HepG2 (cell line): Measurements from ENCODE around the gene SCP2.

ENCODE experiments used
- HOXA9 ChIP-seq: sonication (generic); formaldehyde crosslinking; IDR thresholded peaks from 2 replicates; pipeline ENCODE4 v1.8.1; 2022; ENCODE audit warnings: missing genetic modification reagents, mild to moderate bottlenecking, moderate library complexity, borderline replicate concordance
- ZNF670 ChIP-seq: sonication (generic); formaldehyde crosslinking; IDR thresholded peaks from 2 replicates; pipeline ENCODE4 v1.8.0; 2022; ENCODE audit warnings: mild to moderate bottlenecking, missing genetic modification reagents, borderline replicate concordance

DNA sequence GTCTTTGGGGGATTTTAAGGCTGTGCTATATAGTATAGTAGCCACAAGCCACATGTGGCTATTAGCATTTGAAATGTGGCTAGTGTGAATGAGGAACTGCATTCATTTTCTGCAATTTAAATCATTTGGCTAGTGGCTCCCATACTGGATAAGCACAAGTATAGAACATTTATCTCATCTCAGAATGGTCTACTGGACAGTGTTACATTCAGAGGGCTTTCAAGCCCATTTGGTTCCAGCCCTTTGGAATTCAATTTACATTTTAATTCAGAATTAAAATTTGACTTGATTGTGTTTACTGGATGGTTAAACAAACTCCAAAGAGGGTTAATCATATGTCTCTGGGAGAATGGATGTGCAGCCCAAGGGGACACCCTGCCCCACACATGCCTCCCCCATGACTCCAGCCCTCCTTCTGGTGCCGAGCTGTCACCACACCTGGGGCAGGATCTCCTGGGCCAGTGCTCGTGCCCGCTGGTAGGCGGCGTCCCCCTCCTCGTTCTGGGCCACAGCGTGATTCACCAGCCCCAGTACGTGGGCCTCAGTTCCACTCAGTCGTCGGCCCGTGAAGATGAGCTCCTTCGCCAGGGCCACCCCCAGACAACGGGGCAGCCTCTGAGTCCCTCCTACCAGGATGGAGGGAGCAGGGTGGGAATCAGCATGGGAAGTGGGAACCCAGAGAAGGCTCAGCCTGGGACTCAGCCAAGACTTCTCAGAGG is 22.7 kb upstream of the SCP2 start:
- TF ChIP-seq ZNF670 (CRISPR knock-in tag) (no peak), HOXA9 (CRISPR knock-in tag) (no peak)
